GM23338 (cell line): Measurements from ENCODE around the gene HOXB3.
A peak's percentile ranks its signal among the peaks of the same experiment; 100 is the strongest.

Experiments
- CREB1 ChIP-seq: fragments of 250-450 bp; sonication (Bioruptor Pico); IDR thresholded peaks from 2 replicates; pipeline ENCODE4 v1.5.0; 2020; ENCODE audit warnings: low read depth, mild to moderate bottlenecking, moderate library complexity
- ETS1 ChIP-seq: IDR thresholded peaks from 2 replicates; pipeline ENCODE4 v1.6.1; 2016; ENCODE audit warnings: antibody characterized with exemption
- EZH2 ChIP-seq: fragments of 200-600 bp; sonication (generic); IDR thresholded peaks from one replicate; pipeline ENCODE4 v1.8.0; 2017; ENCODE audit warnings: antibody characterized with exemption, mild to moderate bottlenecking, low read depth; ENCODE audit not compliant: unreplicated experiment
- EZH2phosphoT487 ChIP-seq: fragments of 200-600 bp; sonication (generic); IDR thresholded peaks from one replicate; pipeline ENCODE4 v1.8.1; 2018; ENCODE audit warnings: antibody characterized with exemption; ENCODE audit not compliant: unreplicated experiment
- JUNB ChIP-seq: IDR thresholded peaks from one replicate; pipeline ENCODE4 v1.6.1; 2016; ENCODE audit warnings: antibody characterized with exemption; ENCODE audit not compliant: unreplicated experiment
- NANOG ChIP-seq: IDR thresholded peaks from 2 replicates; pipeline ENCODE4 v1.6.1; 2016; ENCODE audit warnings: antibody characterized with exemption, borderline replicate concordance
- POLR2AphosphoS5 ChIP-seq: IDR thresholded peaks from 2 replicates; pipeline ENCODE4 v1.6.1; 2016; ENCODE audit warnings: antibody characterized with exemption, low read depth
- STAT1 ChIP-seq: IDR thresholded peaks from one replicate; pipeline ENCODE4 v1.6.1; 2016; ENCODE audit warnings: antibody characterized with exemption; ENCODE audit not compliant: unreplicated experiment
- ZNF114 ChIP-seq: fragments of 250-450 bp; sonication (Bioruptor Pico); IDR thresholded peaks from 2 replicates; pipeline ENCODE4 v1.5.0; 2020; ENCODE audit warnings: mild to moderate bottlenecking, moderate library complexity
- ZNF331 ChIP-seq: fragments of 250-450 bp; sonication (Bioruptor Pico); IDR thresholded peaks from 2 replicates; pipeline ENCODE4 v1.5.0; 2020; ENCODE audit warnings: low read depth, mild to moderate bottlenecking, moderate library complexity
- TF ChIP-seq, protein P1 (sequence below), 2 experiments: fragments of 200-600 bp in 1 of 2; sonication (generic) in 1 of 2; conservative IDR thresholded peaks; 2 replicates each; pipeline versions ENCODE4 v1.5.1 to v1.6.1; 2016 to 2017; ENCODE audit warnings: antibody characterized with exemption in 2 of 2, low read depth in 2 of 2, mild to moderate bottlenecking in 2 of 2, moderate library complexity in 1 of 2
- TF ChIP-seq, protein P2 (sequence below): IDR thresholded peaks from one replicate; pipeline ENCODE4 v1.6.1; 2018; ENCODE audit warnings: antibody characterized with exemption; ENCODE audit not compliant: unreplicated experiment

DNA sequence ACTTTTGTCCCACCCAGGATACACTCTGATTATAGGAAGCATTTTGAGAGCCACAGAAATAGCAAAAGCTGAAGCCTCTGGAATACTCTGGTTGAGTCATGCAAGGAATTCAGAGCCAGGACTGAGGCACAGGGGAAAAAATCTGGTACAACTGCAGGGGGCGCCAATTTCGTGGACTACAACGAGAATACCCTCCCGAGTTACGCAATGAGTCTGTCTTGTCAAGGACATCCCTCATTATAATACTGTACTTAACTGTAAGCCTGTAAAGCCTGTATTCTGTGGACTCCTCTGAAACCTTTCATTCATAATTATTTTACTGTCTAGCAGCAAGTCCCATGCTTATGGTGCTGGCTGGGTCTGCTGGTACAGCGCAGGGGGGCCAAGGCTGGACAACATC, 67.0 kb downstream of the HOXB3 start:
- TF ChIP-seq, protein P1, sequence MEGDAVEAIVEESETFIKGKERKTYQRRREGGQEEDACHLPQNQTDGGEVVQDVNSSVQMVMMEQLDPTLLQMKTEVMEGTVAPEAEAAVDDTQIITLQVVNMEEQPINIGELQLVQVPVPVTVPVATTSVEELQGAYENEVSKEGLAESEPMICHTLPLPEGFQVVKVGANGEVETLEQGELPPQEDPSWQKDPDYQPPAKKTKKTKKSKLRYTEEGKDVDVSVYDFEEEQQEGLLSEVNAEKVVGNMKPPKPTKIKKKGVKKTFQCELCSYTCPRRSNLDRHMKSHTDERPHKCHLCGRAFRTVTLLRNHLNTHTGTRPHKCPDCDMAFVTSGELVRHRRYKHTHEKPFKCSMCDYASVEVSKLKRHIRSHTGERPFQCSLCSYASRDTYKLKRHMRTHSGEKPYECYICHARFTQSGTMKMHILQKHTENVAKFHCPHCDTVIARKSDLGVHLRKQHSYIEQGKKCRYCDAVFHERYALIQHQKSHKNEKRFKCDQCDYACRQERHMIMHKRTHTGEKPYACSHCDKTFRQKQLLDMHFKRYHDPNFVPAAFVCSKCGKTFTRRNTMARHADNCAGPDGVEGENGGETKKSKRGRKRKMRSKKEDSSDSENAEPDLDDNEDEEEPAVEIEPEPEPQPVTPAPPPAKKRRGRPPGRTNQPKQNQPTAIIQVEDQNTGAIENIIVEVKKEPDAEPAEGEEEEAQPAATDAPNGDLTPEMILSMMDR (conservative IDR thresholded peaks at IDR 0.05; ENCODE audit: low read depth in 2 of 2) = peak; percentile 29 to 67; a peak in 3 of 4 replicates
- TF ChIP-seq NANOG (no peak), EZH2 (no peak), JUNB (no peak), CREB1 (CRISPR knock-in tag) (no peak), EZH2phosphoT487 (no peak), POLR2AphosphoS5 (no peak), ZNF331 (CRISPR knock-in tag) (no peak), ETS1 (no peak), ZNF114 (CRISPR knock-in tag) (no peak), STAT1 (no peak)
- TF ChIP-seq, protein P2, sequence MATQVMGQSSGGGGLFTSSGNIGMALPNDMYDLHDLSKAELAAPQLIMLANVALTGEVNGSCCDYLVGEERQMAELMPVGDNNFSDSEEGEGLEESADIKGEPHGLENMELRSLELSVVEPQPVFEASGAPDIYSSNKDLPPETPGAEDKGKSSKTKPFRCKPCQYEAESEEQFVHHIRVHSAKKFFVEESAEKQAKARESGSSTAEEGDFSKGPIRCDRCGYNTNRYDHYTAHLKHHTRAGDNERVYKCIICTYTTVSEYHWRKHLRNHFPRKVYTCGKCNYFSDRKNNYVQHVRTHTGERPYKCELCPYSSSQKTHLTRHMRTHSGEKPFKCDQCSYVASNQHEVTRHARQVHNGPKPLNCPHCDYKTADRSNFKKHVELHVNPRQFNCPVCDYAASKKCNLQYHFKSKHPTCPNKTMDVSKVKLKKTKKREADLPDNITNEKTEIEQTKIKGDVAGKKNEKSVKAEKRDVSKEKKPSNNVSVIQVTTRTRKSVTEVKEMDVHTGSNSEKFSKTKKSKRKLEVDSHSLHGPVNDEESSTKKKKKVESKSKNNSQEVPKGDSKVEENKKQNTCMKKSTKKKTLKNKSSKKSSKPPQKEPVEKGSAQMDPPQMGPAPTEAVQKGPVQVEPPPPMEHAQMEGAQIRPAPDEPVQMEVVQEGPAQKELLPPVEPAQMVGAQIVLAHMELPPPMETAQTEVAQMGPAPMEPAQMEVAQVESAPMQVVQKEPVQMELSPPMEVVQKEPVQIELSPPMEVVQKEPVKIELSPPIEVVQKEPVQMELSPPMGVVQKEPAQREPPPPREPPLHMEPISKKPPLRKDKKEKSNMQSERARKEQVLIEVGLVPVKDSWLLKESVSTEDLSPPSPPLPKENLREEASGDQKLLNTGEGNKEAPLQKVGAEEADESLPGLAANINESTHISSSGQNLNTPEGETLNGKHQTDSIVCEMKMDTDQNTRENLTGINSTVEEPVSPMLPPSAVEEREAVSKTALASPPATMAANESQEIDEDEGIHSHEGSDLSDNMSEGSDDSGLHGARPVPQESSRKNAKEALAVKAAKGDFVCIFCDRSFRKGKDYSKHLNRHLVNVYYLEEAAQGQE = no peak
